ENCODE data around the gene ATP8B1. TPM values are rescaled to one million over a fixed set of nuclear protein-coding genes. Genes with fewer than 3 reads are reported as not detected.

The ATP8B1 gene
- total RNA-seq, 4 donors from 2014 or later: 120 to 321 (median 252) TPM

GRCh38 chr18:57715073-57715472 is 88.0 kb downstream of the ATP8B1 start:
- Histone ChIP-seq H3K9me3 (no peaks in the 10 kb centered on the region), H3K4me1 (peaks cover 0 to 19% (median 5%) of the 10 kb centered on the region in 4 donors), H3K36me3 (no peaks in the 10 kb centered on the region), H3K27ac (no peak overlapping the region), H3K4me3 (no peak overlapping the region), H3K27me3 (no peaks in the 10 kb centered on the region)
- intact Hi-C loops (cut with DNase I; ENCODE audit: low total_unique reads) (no loop called here), in situ Hi-C loops (cut with MboI; ENCODE audit: low pct_ligation_motif_present in 1 of 4, low pct_unique_long_range_greater_than_20kb in 1 of 4, low sequenced_read_pairs in 3 of 4) (no loop called here)
- no peak for TF ChIP-seq POLR2A (IDR thresholded peaks at IDR 0.05)
- no peak for TF ChIP-seq CTCF (IDR thresholded peaks at IDR 0.05)
- TF ChIP-seq POLR2AphosphoS5 (IDR thresholded peaks at IDR 0.05): no peak
- no peak for TF ChIP-seq EP300 (IDR thresholded peaks at IDR 0.05; ENCODE audit: low read depth)
- DNase-seq: no peak
- WGBS, 2 donors (ENCODE audit: low coverage in 1 of 2): 97 to 100% methylated on average over 2 of the region's 2 CpGs

- no peak for TF ChIP-seq POLR2AphosphoS5 (IDR thresholded peaks at IDR 0.05)
- TF ChIP-seq POLR2A (IDR thresholded peaks at IDR 0.05): no peak
- TF ChIP-seq EP300 (IDR thresholded peaks at IDR 0.05; ENCODE audit: low read depth): no peak
- TF ChIP-seq CTCF (IDR thresholded peaks at IDR 0.05): no peak
- WGBS, 2 donors (ENCODE audit: low coverage in 1 of 2): 71 to 96% methylated on average over 3 to 4 of the region's 4 CpGs
- no peak for DNase-seq
- H3K36me3 ChIP-seq: no peaks in the 10 kb centered on the region
- no peak overlapping the region for H3K4me3 ChIP-seq
- no peaks in the 10 kb centered on the region for H3K27me3 ChIP-seq
- in situ Hi-C loops (cut with MboI; ENCODE audit: low pct_ligation_motif_present in 1 of 4, low pct_unique_long_range_greater_than_20kb in 1 of 4, low sequenced_read_pairs in 3 of 4): no loop called here
- no peaks in the 10 kb centered on the region for H3K9me3 ChIP-seq
- intact Hi-C loops (cut with DNase I; ENCODE audit: low total_unique reads): no loop called here
- H3K27ac ChIP-seq: no peak overlapping the region
- peaks cover 13 to 46% (median 17%) of the 10 kb centered on the region in 4 donors for H3K4me1 ChIP-seq
Measured at GRCh38 chr18:57710226-57710625, 92.9 kb downstream of the ATP8B1 start.

GRCh38 chr18:57709335-57709734 is 93.8 kb downstream of the ATP8B1 start:
- in situ Hi-C loops (cut with MboI; ENCODE audit: low pct_ligation_motif_present in 1 of 4, low pct_unique_long_range_greater_than_20kb in 1 of 4, low sequenced_read_pairs in 3 of 4): no loop called here
- peaks cover 13 to 51% (median 19%) of the 10 kb centered on the region in 4 donors for H3K4me1 ChIP-seq

GRCh38 chr18:57708288-57708687 is 94.8 kb downstream of the ATP8B1 start:
- Histone ChIP-seq H3K4me1 (peaks cover 13 to 51% (median 19%) of the 10 kb centered on the region in 4 donors), H3K9me3 (no peaks in the 10 kb centered on the region), H3K27me3 (no peaks in the 10 kb centered on the region), H3K36me3 (no peaks in the 10 kb centered on the region), H3K27ac (no peak overlapping the region), H3K4me3 (no peak overlapping the region)
- no peak for TF ChIP-seq POLR2AphosphoS5 (IDR thresholded peaks at IDR 0.05)
- TF ChIP-seq EP300 (IDR thresholded peaks at IDR 0.05; ENCODE audit: low read depth): no peak
- no peak for TF ChIP-seq CTCF (IDR thresholded peaks at IDR 0.05)
- no peak for TF ChIP-seq POLR2A (IDR thresholded peaks at IDR 0.05)
- intact Hi-C loops (cut with DNase I; ENCODE audit: low total_unique reads): no loop called here
- in situ Hi-C loops (cut with MboI; ENCODE audit: low pct_ligation_motif_present in 1 of 4, low pct_unique_long_range_greater_than_20kb in 1 of 4, low sequenced_read_pairs in 3 of 4): no loop called here
- WGBS, 2 donors (ENCODE audit: low coverage in 1 of 2): 78 to 83% methylated on average over 3 of the region's 3 CpGs
- DNase-seq: no peak

More at GRCh38 chr18:57709335-57709734, 93.8 kb downstream of the ATP8B1 start:
- intact Hi-C loops (cut with DNase I; ENCODE audit: low total_unique reads): no loop called here
- Histone ChIP-seq H3K4me3 (no peak overlapping the region), H3K27ac (no peak overlapping the region), H3K9me3 (no peaks in the 10 kb centered on the region), H3K27me3 (no peaks in the 10 kb centered on the region), H3K36me3 (no peaks in the 10 kb centered on the region)
- TF ChIP-seq POLR2A (IDR thresholded peaks at IDR 0.05): no peak
- no peak for TF ChIP-seq EP300 (IDR thresholded peaks at IDR 0.05; ENCODE audit: low read depth)
- no peak for TF ChIP-seq POLR2AphosphoS5 (IDR thresholded peaks at IDR 0.05)
- DNase-seq: no peak
- WGBS, 2 donors (ENCODE audit: low coverage in 1 of 2): 39 to 40% methylated on average over 1 of the region's 1 CpG

Measured in transverse colon (tissue), 4 donors.